KMS-11 (cell line): ENCODE results near the gene SLC34A1.

Experiments used
- H2AFZ ChIP-seq: fragments of 200-600 bp; sonication (generic); 2 replicates; pipeline ENCODE4 v1.6.1; 2016; ENCODE audit warnings: antibody characterized with exemption, mixed run types, low read depth
- H3K27ac ChIP-seq: fragments of 200-600 bp; sonication (generic); 2 replicates; pipeline ENCODE4 v1.6.1; 2016; ENCODE audit warnings: mild to moderate bottlenecking, mixed run types
- H3K27me3 ChIP-seq: fragments of 200-600 bp; sonication (generic); 2 replicates; pipeline ENCODE4 v1.6.1; 2017; ENCODE audit warnings: mild to moderate bottlenecking, low read depth, mixed run types, moderate library complexity; ENCODE audit not compliant: insufficient read depth
- H3K36me3 ChIP-seq: fragments of 200-600 bp; sonication (generic); 2 replicates; pipeline ENCODE4 v1.6.1; 2017; ENCODE audit warnings: mild to moderate bottlenecking, mixed run types; ENCODE audit not compliant: insufficient read depth
- H3K4me1 ChIP-seq: fragments of 200-600 bp; sonication (generic); 2 replicates; pipeline ENCODE4 v1.6.1; 2016; ENCODE audit warnings: mild to moderate bottlenecking, low read depth, mixed run types; ENCODE audit not compliant: poor library complexity, severe bottlenecking
- H3K4me2 ChIP-seq: fragments of 200-600 bp; sonication (generic); 2 replicates; pipeline ENCODE4 v1.7.0; 2016; ENCODE audit warnings: mild to moderate bottlenecking, mixed run types
- H3K4me3 ChIP-seq: fragments of 200-600 bp; sonication (generic); IDR thresholded peaks from 2 replicates; pipeline ENCODE4 v1.6.1; 2017; ENCODE audit warnings: low read depth, low read length, mixed read lengths; ENCODE audit not compliant: insufficient read depth
- H3K79me2 ChIP-seq: fragments of 200-600 bp; sonication (generic); 2 replicates; pipeline ENCODE4 v1.6.1; 2016; ENCODE audit warnings: low read depth, mixed run types; ENCODE audit not compliant: insufficient read depth
- H3K9ac ChIP-seq: fragments of 200-600 bp; sonication (generic); 2 replicates; pipeline ENCODE4 v1.6.1; 2016; ENCODE audit warnings: mild to moderate bottlenecking, mixed run types
- H4K20me1 ChIP-seq: fragments of 200-600 bp; sonication (generic); 2 replicates; pipeline ENCODE4 v1.6.1; 2016; ENCODE audit warnings: mild to moderate bottlenecking, mixed run types; ENCODE audit not compliant: insufficient read depth
- TF ChIP-seq, protein P1 (sequence below): fragments of 200-600 bp; sonication (generic); conservative IDR thresholded peaks from 2 replicates; pipeline ENCODE4 v1.6.1; 2017; ENCODE audit warnings: low read depth, mild to moderate bottlenecking, antibody characterized with exemption, low read length, moderate library complexity, mixed read lengths

The SLC34A1 gene

DNA sequence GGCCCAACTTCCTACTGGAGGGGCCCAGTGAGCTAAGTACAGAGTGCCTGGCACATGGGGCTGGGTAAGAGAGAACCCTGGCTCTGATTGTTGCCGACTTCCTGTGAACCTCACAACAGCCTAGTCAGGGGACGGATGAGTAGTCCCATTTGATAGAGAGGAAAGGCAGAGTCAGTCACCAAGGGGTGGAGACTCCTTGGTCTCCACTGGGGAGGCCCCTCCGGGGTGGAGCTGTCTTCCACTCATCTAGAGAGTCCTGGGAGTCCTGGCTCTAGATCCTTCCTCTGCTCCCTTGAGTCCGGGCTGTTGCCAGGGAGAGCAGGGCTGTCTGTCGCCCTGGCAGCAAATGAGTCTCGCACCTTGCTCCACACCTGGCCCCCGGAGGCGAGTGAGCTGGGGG lies 50.2 kb downstream of the SLC34A1 start:
- Histone ChIP-seq H3K27me3 (no peaks in the 10 kb centered on the region), H3K36me3 (no peaks in the 10 kb centered on the region), H3K4me1 (peaks cover 35% of the 10 kb centered on the region), H4K20me1 (no peaks in the 10 kb centered on the region), H3K9ac (no peak overlapping the region), H3K4me3 (no peak overlapping the region), H3K4me2 (no peak overlapping the region), H3K27ac (no peak overlapping the region), H2AFZ (no peak overlapping the region), H3K79me2 (no peaks in the 10 kb centered on the region)
- TF ChIP-seq, protein P1, sequence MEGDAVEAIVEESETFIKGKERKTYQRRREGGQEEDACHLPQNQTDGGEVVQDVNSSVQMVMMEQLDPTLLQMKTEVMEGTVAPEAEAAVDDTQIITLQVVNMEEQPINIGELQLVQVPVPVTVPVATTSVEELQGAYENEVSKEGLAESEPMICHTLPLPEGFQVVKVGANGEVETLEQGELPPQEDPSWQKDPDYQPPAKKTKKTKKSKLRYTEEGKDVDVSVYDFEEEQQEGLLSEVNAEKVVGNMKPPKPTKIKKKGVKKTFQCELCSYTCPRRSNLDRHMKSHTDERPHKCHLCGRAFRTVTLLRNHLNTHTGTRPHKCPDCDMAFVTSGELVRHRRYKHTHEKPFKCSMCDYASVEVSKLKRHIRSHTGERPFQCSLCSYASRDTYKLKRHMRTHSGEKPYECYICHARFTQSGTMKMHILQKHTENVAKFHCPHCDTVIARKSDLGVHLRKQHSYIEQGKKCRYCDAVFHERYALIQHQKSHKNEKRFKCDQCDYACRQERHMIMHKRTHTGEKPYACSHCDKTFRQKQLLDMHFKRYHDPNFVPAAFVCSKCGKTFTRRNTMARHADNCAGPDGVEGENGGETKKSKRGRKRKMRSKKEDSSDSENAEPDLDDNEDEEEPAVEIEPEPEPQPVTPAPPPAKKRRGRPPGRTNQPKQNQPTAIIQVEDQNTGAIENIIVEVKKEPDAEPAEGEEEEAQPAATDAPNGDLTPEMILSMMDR, result no peak

DNA sequence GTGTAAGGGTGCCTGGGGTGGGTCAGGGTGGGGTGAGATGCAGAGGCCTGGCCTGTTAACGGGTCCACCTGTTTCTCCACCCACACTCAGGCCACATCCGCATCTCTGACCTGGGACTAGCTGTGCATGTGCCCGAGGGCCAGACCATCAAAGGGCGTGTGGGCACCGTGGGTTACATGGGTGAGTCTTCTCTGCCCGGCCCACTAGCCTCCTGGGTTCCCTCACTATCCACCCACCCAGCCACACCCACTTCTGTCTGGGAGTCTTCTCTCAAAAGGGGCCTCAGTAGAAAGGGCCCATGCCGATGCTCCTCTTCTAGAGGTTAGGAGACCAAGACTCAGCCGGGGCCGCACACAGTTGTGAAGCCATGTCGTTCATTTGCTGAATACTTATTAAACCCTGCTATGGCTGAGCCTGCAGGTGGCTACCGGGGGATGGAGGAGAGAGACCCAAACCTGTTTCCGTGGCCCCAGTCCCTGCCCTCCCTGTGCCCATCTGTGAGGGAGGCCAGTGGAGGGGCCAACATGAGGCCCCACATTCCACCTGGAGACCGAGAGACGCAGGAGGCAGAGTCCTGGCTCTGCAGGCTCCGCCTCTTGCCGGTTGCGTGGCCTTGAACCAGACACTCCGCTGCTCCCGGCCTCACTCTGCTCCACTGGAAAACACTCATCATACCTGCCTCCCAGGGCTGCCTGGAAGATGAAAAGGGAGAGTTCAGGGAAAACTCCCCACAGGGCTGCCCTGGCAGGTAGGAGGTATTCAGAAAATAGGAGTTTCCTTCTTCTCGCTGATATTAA lies 50.9 kb downstream of the SLC34A1 start:
- H3K9ac ChIP-seq, result no peak overlapping the region
- no peaks in the 10 kb centered on the region for H4K20me1 ChIP-seq
- H2AFZ ChIP-seq, result no peak overlapping the region
- no peaks in the 10 kb centered on the region for H3K27me3 ChIP-seq
- H3K4me3 ChIP-seq, result no peak overlapping the region
- no peak overlapping the region for H3K27ac ChIP-seq
- H3K36me3 ChIP-seq, result no peaks in the 10 kb centered on the region
- H3K79me2 ChIP-seq, result no peaks in the 10 kb centered on the region
- TF ChIP-seq, protein P1, result no peak
- peaks cover 28% of the 10 kb centered on the region for H3K4me1 ChIP-seq
- H3K4me2 ChIP-seq, result no peak overlapping the region

DNA sequence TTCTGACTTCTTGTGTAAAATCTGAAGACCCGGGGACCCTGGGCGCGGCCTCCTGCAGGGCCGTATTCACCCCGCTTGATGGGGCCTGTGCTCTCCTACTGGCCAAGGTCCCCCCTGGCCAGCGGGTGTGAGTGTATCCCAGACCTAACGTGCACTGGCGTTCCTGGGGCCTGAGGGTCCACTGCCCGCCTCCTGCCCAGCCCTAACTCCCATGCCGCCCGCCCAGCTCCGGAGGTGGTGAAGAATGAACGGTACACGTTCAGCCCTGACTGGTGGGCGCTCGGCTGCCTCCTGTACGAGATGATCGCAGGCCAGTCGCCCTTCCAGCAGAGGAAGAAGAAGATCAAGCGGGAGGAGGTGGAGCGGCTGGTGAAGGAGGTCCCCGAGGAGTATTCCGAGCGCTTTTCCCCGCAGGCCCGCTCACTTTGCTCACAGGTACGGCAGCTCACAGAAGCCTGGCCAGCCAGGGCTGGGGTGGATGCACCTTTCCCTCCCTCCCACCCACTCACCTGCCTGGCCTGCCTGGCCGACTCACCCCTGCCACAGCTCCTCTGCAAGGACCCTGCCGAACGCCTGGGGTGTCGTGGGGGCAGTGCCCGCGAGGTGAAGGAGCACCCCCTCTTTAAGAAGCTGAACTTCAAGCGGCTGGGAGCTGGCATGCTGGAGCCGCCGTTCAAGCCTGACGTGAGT lies 51.8 kb downstream of the SLC34A1 start:
- H3K79me2 ChIP-seq, result no peaks in the 10 kb centered on the region
- TF ChIP-seq, protein P1, result no peak
- no peak overlapping the region for H3K4me3 ChIP-seq
- no peak overlapping the region for H3K27ac ChIP-seq
- no peak overlapping the region for H3K4me2 ChIP-seq
- H3K27me3 ChIP-seq, result no peaks in the 10 kb centered on the region
- no peak overlapping the region for H3K9ac ChIP-seq
- no peaks in the 10 kb centered on the region for H4K20me1 ChIP-seq
- peaks cover 19% of the 10 kb centered on the region for H3K4me1 ChIP-seq
- H2AFZ ChIP-seq, result no peak overlapping the region
- no peaks in the 10 kb centered on the region for H3K36me3 ChIP-seq

DNA sequence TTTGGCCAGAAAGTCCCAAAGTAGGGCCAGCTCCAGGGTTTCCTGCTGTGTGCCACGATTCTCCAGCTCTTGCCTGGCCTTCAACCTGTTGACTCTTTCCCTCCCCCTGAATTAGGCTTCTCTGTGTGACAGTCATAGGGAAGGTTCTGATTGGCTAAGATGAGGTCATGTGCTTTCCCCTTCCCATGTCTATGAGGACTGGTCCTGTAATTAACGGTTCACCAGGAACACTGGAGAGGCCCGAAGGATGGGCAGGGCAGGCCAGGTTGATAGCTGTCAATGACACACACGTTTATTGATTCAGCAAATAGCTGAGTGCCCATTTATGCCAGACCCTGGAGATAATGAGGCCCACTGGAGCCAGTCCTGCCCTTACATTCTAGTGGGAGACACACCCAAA lies 53.4 kb downstream of the SLC34A1 start:
- Histone ChIP-seq H3K4me1 (peaks cover 4% of the 10 kb centered on the region), H3K4me3 (no peak overlapping the region), H2AFZ (no peak overlapping the region), H3K4me2 (no peak overlapping the region), H3K9ac (no peak overlapping the region), H3K27ac (no peak overlapping the region), H3K36me3 (no peaks in the 10 kb centered on the region), H4K20me1 (no peaks in the 10 kb centered on the region), H3K27me3 (no peaks in the 10 kb centered on the region), H3K79me2 (no peaks in the 10 kb centered on the region)
- TF ChIP-seq, protein P1, result no peak
